Measurements from ENCODE around the gene DAB2. TPM values are rescaled to one million over a fixed set of nuclear protein-coding genes. Genes with fewer than 3 reads are reported as not detected.

The DAB2 gene
- total and polyA plus RNA-seq, 2 donors (not counting 1 experiment from before 2014, with no cell fraction given) = 0.03 to 0.47 TPM

DNA sequence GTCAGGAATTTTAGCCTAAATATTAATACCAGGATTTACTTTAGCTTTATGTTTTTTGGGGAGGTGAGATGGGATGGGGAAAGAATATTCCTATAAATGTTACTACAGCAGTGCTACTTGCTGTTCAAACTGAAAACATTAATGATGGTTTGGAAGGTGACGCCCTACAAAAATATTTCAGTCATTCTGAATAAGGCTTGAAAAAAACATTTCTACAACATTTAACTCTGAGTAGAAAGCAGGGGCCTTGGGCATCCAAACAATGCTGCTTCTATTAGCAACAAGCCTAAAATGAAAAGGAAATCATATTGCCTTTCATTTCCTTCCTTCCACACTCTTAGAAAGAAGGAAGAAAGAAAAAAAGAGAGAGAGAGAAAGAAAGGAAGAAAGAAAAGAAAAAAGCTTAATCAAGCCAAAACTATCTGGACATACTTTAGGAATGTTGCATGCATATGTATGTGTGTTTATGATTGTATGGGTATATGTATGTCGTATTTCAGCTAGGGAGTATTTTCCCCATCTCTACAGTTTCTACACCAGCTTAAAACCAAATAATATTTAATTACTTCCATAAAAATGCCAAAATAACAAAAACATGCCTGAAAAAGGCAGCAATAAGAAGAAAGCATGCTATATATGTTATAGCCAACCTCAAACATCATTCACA is 16.3 kb upstream of the DAB2 start:
- no CpG with 5 or more reads among the region's 2 CpGs for WGBS (ENCODE audit: insufficient coverage)
- Histone ChIP-seq H3K9me3 (ENCODE audit: control extremely low read depth in 1 of 3, control insufficient read depth in 2 of 3, insufficient read depth in 1 of 3, low read length in 2 of 3) (no peaks in the 10 kb centered on the region), H3K27ac (ENCODE audit: low read length in 2 of 2) (no peak overlapping the region), H3K4me1 (ENCODE audit: control insufficient read depth in 2 of 2, insufficient read depth in 2 of 2, low read length in 2 of 2) (no peaks in the 10 kb centered on the region), H3K4me2 (replicated peaks; ENCODE audit: low read depth, low read length, poor library complexity, severe bottlenecking) (no peak overlapping the region), H4K20me1 (ENCODE audit: control insufficient read depth, insufficient read depth, low read length, poor library complexity, severe bottlenecking) (no peaks in the 10 kb centered on the region), H3K4me3 (ENCODE audit: control extremely low read depth in 1 of 5, extremely low read depth in 1 of 5, insufficient read depth in 1 of 5, low read depth in 2 of 5, low read length in 4 of 5) (no peak overlapping the region), H3K36me3 (replicated peaks in 1 of 2; ENCODE audit: control extremely low read depth in 1 of 2, control insufficient read depth in 1 of 2, extremely low read depth in 1 of 2, insufficient read depth in 2 of 2, low read length in 1 of 2) (no peaks in the 10 kb centered on the region), H2AFZ (ENCODE audit: insufficient read depth, low read depth, low read length, poor library complexity, severe bottlenecking) (no peak overlapping the region), H3K9ac (ENCODE audit: low read length) (no peak overlapping the region), H3K27me3 (replicated peaks in 1 of 4; ENCODE audit: control extremely low read depth in 1 of 4, control insufficient read depth in 3 of 4, insufficient read depth in 4 of 4, low read length in 3 of 4) (no peaks in the 10 kb centered on the region), H3K79me2 (ENCODE audit: control insufficient read depth, insufficient read depth, low read length) (no peaks in the 10 kb centered on the region)
- Mint-ChIP-seq H3K4me3 (no peak overlapping the region), H3K27ac (no peak overlapping the region), H3K27me3 (peaks cover 6% of the 10 kb centered on the region), H3K4me1 (no peaks in the 10 kb centered on the region), H3K9me3 (ENCODE audit: insufficient read depth) (no peaks in the 10 kb centered on the region)
- POLR2A ChIA-PET = no interaction called here
- ATAC-seq (ENCODE audit: low read depth) = no peak
- intact Hi-C loops (cut with micrococcal nuclease) = no loop called here
- DNase-seq = no peak
- CTCF ChIA-PET = interaction anchor here (1.2 kb wide), 1 partner anchor 224 kb away, joined by 4 read pairs; no protein-coding TSS in a partner anchor
- no peak for TF ChIP-seq EZH2 (IDR thresholded peaks at IDR 0.05; ENCODE audit: borderline replicate concordance, insufficient read depth, low read depth, low read length, poor library complexity, severe bottlenecking)
- TF ChIP-seq, protein P1, sequence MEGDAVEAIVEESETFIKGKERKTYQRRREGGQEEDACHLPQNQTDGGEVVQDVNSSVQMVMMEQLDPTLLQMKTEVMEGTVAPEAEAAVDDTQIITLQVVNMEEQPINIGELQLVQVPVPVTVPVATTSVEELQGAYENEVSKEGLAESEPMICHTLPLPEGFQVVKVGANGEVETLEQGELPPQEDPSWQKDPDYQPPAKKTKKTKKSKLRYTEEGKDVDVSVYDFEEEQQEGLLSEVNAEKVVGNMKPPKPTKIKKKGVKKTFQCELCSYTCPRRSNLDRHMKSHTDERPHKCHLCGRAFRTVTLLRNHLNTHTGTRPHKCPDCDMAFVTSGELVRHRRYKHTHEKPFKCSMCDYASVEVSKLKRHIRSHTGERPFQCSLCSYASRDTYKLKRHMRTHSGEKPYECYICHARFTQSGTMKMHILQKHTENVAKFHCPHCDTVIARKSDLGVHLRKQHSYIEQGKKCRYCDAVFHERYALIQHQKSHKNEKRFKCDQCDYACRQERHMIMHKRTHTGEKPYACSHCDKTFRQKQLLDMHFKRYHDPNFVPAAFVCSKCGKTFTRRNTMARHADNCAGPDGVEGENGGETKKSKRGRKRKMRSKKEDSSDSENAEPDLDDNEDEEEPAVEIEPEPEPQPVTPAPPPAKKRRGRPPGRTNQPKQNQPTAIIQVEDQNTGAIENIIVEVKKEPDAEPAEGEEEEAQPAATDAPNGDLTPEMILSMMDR (IDR thresholded peaks at IDR 0.05) = no peak

DNA sequence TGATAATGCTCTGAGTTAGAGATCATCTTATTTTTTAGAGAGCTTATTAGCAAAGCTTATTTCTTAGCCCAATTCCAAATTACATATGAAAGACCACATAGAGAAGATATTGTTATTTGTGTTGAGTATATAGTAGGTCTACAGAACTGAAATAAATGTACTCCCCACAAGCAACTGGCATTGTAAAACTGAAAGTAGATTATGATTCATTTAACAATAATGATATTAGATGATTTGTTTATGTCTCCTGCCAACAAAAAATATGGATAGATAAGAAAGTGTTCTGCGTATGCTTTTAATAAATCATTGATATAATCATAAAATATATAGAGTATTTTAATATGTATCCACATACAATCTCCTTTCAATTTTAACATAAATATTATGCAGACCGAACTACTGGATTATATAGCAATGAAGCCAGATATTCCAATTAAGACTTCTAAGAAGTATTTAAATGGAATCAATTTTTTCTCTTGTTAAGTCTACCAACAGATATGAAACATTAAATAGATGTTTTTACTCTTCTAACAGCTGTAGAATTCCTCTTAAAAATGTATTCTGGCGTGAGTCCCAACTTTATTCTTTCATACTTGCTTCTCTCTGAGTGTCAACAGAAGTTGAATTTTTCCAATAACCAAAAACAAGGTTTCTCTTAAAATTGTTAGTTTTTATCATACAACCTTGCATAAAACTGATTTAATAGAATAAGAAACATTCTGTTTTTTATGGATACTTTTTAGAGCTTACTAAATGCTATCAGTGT is 15.6 kb upstream of the DAB2 start:
- ATAC-seq (ENCODE audit: low read depth) (no peak), DNase-seq (no peak)
- Mint-ChIP-seq H3K27ac (no peak overlapping the region), H3K9me3 (ENCODE audit: insufficient read depth) (no peaks in the 10 kb centered on the region), H3K27me3 (peaks cover 6% of the 10 kb centered on the region), H3K4me3 (no peak overlapping the region), H3K4me1 (no peaks in the 10 kb centered on the region)
- Histone ChIP-seq H3K9me3 (ENCODE audit: control extremely low read depth in 1 of 3, control insufficient read depth in 2 of 3, insufficient read depth in 1 of 3, low read length in 2 of 3) (no peaks in the 10 kb centered on the region), H3K4me3 (ENCODE audit: control extremely low read depth in 1 of 5, extremely low read depth in 1 of 5, insufficient read depth in 1 of 5, low read depth in 2 of 5, low read length in 4 of 5) (no peak overlapping the region), H4K20me1 (ENCODE audit: control insufficient read depth, insufficient read depth, low read length, poor library complexity, severe bottlenecking) (no peaks in the 10 kb centered on the region), H3K4me2 (replicated peaks; ENCODE audit: low read depth, low read length, poor library complexity, severe bottlenecking) (no peak overlapping the region), H3K9ac (ENCODE audit: low read length) (no peak overlapping the region), H2AFZ (ENCODE audit: insufficient read depth, low read depth, low read length, poor library complexity, severe bottlenecking) (no peak overlapping the region), H3K36me3 (replicated peaks in 1 of 2; ENCODE audit: control extremely low read depth in 1 of 2, control insufficient read depth in 1 of 2, extremely low read depth in 1 of 2, insufficient read depth in 2 of 2, low read length in 1 of 2) (no peaks in the 10 kb centered on the region), H3K4me1 (ENCODE audit: control insufficient read depth in 2 of 2, insufficient read depth in 2 of 2, low read length in 2 of 2) (no peaks in the 10 kb centered on the region), H3K27ac (ENCODE audit: low read length in 2 of 2) (no peak overlapping the region), H3K27me3 (replicated peaks in 1 of 4; ENCODE audit: control extremely low read depth in 1 of 4, control insufficient read depth in 3 of 4, insufficient read depth in 4 of 4, low read length in 3 of 4) (no peaks in the 10 kb centered on the region), H3K79me2 (ENCODE audit: control insufficient read depth, insufficient read depth, low read length) (no peaks in the 10 kb centered on the region)
- ChIA-PET CTCF (no interaction called here), POLR2A (no interaction called here)
- WGBS (ENCODE audit: insufficient coverage) = no CpG with 5 or more reads among the region's 3 CpGs
- TF ChIP-seq, protein P1 (IDR thresholded peaks at IDR 0.05) = no peak
- TF ChIP-seq EZH2 (IDR thresholded peaks at IDR 0.05; ENCODE audit: borderline replicate concordance, insufficient read depth, low read depth, low read length, poor library complexity, severe bottlenecking) = no peak
- intact Hi-C loops (cut with micrococcal nuclease) = no loop called here
